Measurements from ENCODE around the gene MAST4.
A peak's percentile ranks its signal among the peaks of the same experiment; 100 is the strongest.

The MAST4 gene

DNA sequence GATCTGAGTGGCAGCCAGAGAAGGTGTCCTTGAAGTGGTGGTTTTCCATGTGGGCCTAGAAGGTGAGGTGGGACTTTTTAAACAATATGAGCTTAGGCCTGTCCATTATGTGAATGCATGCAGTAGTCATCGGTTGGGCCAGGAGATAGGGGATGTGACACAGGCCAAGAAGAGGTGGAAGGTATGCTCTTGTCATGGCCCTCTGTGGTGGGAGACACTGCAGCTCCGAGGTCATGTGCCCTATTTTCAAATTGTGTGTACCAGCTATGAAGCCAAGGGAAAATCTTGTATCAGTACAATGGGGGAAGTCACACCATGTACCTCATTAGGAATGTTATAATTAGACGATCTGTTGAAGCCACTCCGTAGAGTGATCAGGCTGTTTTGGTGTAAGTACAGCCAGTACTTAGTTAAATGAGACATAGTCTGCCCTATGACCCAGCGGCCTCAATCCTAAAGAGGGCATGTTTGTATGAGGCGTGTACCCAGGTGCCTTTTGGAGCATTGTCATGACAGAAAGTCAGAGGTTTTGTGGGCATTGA lies 280.1 kb downstream of the MAST4 start:
- Histone ChIP-seq H3K4me2 (ENCODE audit: low read length) (no peak overlapping the region), H3K27ac (no peak overlapping the region)

GRCh38 chr5:66877843-66878242 lies 281.6 kb downstream of the MAST4 start:
- Histone ChIP-seq H3K79me2 (peaks cover 31% of the 10 kb centered on the region), H3K27me3 (ENCODE audit: control insufficient read depth, insufficient read depth, low read length) (no peaks in the 10 kb centered on the region), H2AFZ (no peak overlapping the region), H3K9ac (no peak overlapping the region), H3K4me3 (ENCODE audit: low read depth, low read length) (no peak overlapping the region), H3K9me3 (ENCODE audit: control insufficient read depth, low read length) (no peaks in the 10 kb centered on the region), H3K4me2 (ENCODE audit: low read length) (no peak overlapping the region), H3K36me3 (ENCODE audit: control insufficient read depth, insufficient read depth, low read length) (no peaks in the 10 kb centered on the region), H3K27ac (no peak overlapping the region), H3K4me1 (peaks cover 28% of the 10 kb centered on the region)
- TF ChIP-seq CTCF (IDR thresholded peaks at IDR 0.05): no peak

More for the DNA sequence above, 280.1 kb downstream of the MAST4 start:
- no peak for TF ChIP-seq CTCF (IDR thresholded peaks at IDR 0.05)
- Histone ChIP-seq H3K36me3 (ENCODE audit: control insufficient read depth, insufficient read depth, low read length) (no peaks in the 10 kb centered on the region), H3K9me3 (ENCODE audit: control insufficient read depth, low read length) (no peaks in the 10 kb centered on the region), H2AFZ (no peak overlapping the region), H3K4me3 (ENCODE audit: low read depth, low read length) (no peak overlapping the region), H3K27me3 (ENCODE audit: control insufficient read depth, insufficient read depth, low read length) (no peaks in the 10 kb centered on the region), H3K4me1 (peaks cover 22% of the 10 kb centered on the region), H3K79me2 (peaks cover 40% of the 10 kb centered on the region), H3K9ac (no peak overlapping the region)

GRCh38 chr5:66880401-66880800 lies 284.2 kb downstream of the MAST4 start:
- Histone ChIP-seq H3K4me3 (ENCODE audit: low read depth, low read length) (no peak overlapping the region), H3K9ac (no peak overlapping the region), H2AFZ (no peak overlapping the region), H3K27me3 (ENCODE audit: control insufficient read depth, insufficient read depth, low read length) (no peaks in the 10 kb centered on the region), H3K4me1 (peaks cover 28% of the 10 kb centered on the region), H3K4me2 (ENCODE audit: low read length) (no peak overlapping the region), H3K27ac (no peak overlapping the region), H3K79me2 (peaks cover 28% of the 10 kb centered on the region), H3K36me3 (ENCODE audit: control insufficient read depth, insufficient read depth, low read length) (no peaks in the 10 kb centered on the region), H3K9me3 (ENCODE audit: control insufficient read depth, low read length) (no peaks in the 10 kb centered on the region)
- no peak for TF ChIP-seq CTCF (IDR thresholded peaks at IDR 0.05)

DNA sequence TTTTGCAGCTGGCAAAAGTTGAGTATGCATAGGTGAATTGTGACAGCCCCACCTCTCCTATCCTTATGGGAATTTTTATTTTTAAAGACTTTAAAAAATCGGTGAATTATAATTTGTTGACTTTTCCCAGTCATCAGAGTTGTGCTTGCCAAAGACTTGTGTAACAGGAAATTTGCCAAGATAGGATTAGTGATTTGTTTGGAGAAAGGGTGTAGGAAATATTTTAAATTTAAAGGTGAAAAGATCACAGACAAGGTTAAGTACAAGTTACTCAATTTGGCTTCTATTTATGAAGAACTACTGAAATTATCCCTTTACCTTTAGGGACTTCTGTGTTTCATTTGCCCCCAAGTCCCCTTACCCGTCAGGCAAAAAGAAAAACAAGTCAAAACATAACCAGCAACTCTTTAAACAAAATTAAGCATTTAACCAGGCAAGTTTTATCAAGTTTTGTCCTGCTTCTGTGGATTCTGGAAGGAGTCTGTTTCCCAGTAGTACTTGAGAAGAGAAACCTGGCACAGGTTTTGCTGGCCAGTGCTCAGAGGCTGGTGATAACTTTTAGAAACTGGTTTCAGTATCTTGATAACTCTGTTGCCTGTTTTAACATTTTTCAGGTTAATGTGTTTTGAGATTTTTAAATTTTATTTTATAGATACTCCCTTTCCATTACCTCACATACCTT lies 285.4 kb downstream of the MAST4 start:
- Histone ChIP-seq H3K4me2 (ENCODE audit: low read length) (no peak overlapping the region), H3K9me3 (ENCODE audit: control insufficient read depth, low read length) (no peaks in the 10 kb centered on the region), H2AFZ (no peak overlapping the region), H3K27me3 (ENCODE audit: control insufficient read depth, insufficient read depth, low read length) (no peaks in the 10 kb centered on the region), H3K4me3 (ENCODE audit: low read depth, low read length) (no peak overlapping the region), H3K27ac (peak overlapping the region; percentile 68), H3K79me2 (peaks cover 22% of the 10 kb centered on the region), H3K4me1 (peaks cover 34% of the 10 kb centered on the region), H3K9ac (no peak overlapping the region), H3K36me3 (ENCODE audit: control insufficient read depth, insufficient read depth, low read length) (no peaks in the 10 kb centered on the region)
- no peak for TF ChIP-seq CTCF (IDR thresholded peaks at IDR 0.05)
